Liver (tissue), 9 donors: ENCODE results near the gene C16orf78. TPM values are rescaled to one million over a fixed set of nuclear protein-coding genes. Genes with fewer than 3 reads are reported as not detected.

ENCODE experiments used
- DNase-seq: peaks from one replicate; pipeline ENCODE4 v3.0.0-alpha.2; 2017; ENCODE audit warnings: low spot score
- H3K27ac ChIP-seq, 2 donors: one replicate each; pipeline ENCODE4 v1.7.0; 2013; ENCODE audit warnings: inconsistent platforms in 2 of 2, low read length in 2 of 2, control low read depth in 1 of 2, low read depth in 1 of 2, mild to moderate bottlenecking in 1 of 2
- H3K27me3 ChIP-seq, 4 donors: one replicate each; pipeline versions ENCODE4 v1.6.1 to v1.7.0; 2013; ENCODE audit warnings: low read length in 3 of 4, inconsistent platforms in 1 of 4, mild to moderate bottlenecking in 1 of 4, moderate library complexity in 1 of 4; ENCODE audit not compliant: control insufficient read depth in 4 of 4, insufficient read depth in 4 of 4
- H3K36me3 ChIP-seq, 4 donors: one replicate each; pipeline versions ENCODE4 v1.6.1 to v1.7.0; 2013; ENCODE audit warnings: low read length in 3 of 4, mild to moderate bottlenecking in 3 of 4, low read depth in 1 of 4, moderate library complexity in 1 of 4; ENCODE audit not compliant: control insufficient read depth in 4 of 4, insufficient read depth in 3 of 4
- H3K4me1 ChIP-seq, 4 donors: one replicate each; pipeline versions ENCODE4 v1.6.1 to v1.7.0; 2013; ENCODE audit warnings: low read length in 3 of 4, mild to moderate bottlenecking in 3 of 4, moderate library complexity in 1 of 4; ENCODE audit not compliant: control insufficient read depth in 4 of 4, insufficient read depth in 4 of 4
- H3K4me3 ChIP-seq, 3 donors: one replicate each; pipeline versions ENCODE4 v1.6.1 to v1.7.0; 2013; ENCODE audit warnings: low read length in 3 of 3, control low read depth in 1 of 3, low read depth in 1 of 3, mild to moderate bottlenecking in 1 of 3
- H3K9ac ChIP-seq, 2 donors: one replicate each; pipeline ENCODE4 v1.7.0; 2013; ENCODE audit warnings: low read length in 2 of 2, mild to moderate bottlenecking in 2 of 2, moderate library complexity in 2 of 2, control low read depth in 1 of 2, low read depth in 1 of 2
- H3K9me3 ChIP-seq, 4 donors: one replicate each; pipeline versions ENCODE4 v1.6.1 to v1.7.0; 2013; ENCODE audit warnings: low read length in 3 of 4; ENCODE audit not compliant: control insufficient read depth in 4 of 4
- ATF3 ChIP-seq: IDR thresholded peaks from 2 replicates; pipeline ENCODE4 v1.6.1; 2016; ENCODE audit warnings: antibody characterized with exemption
- EGR1 ChIP-seq, 2 donors: IDR thresholded peaks; 2 replicates each; pipeline ENCODE4 v1.6.1; 2016 to 2018; ENCODE audit warnings: antibody characterized with exemption in 2 of 2, low read depth in 2 of 2
- FOXA1 ChIP-seq: IDR thresholded peaks from 2 replicates; pipeline ENCODE4 v1.6.1; 2016; ENCODE audit warnings: antibody characterized with exemption
- FOXA2 ChIP-seq: IDR thresholded peaks from 2 replicates; pipeline ENCODE4 v1.6.1; 2016; ENCODE audit warnings: antibody characterized with exemption
- GABPA ChIP-seq, 2 donors: IDR thresholded peaks in 1 of 2; conservative IDR thresholded peaks in 1 of 2; 2 replicates each; pipeline ENCODE4 v1.6.1; 2016; ENCODE audit warnings: antibody characterized with exemption in 2 of 2, mild to moderate bottlenecking in 1 of 2, moderate library complexity in 1 of 2
- HNF4A ChIP-seq, 2 donors: conservative IDR thresholded peaks; 2 replicates each; pipeline ENCODE4 v1.6.1; 2016; ENCODE audit warnings: antibody characterized with exemption in 2 of 2, mild to moderate bottlenecking in 2 of 2
- HNF4G ChIP-seq: IDR thresholded peaks from 2 replicates; pipeline ENCODE4 v1.6.1; 2016; ENCODE audit warnings: antibody characterized with exemption
- JUND ChIP-seq, 2 donors: IDR thresholded peaks; 2 replicates each; pipeline ENCODE4 v1.6.1; 2016; ENCODE audit warnings: antibody characterized with exemption in 2 of 2
- NR2F2 ChIP-seq: IDR thresholded peaks from 2 replicates; pipeline ENCODE4 v1.6.1; 2016; ENCODE audit warnings: antibody characterized with exemption
- RAD21 ChIP-seq, 2 donors: IDR thresholded peaks; 2 replicates each; pipeline ENCODE4 v1.6.1; 2016; ENCODE audit warnings: antibody characterized with exemption in 2 of 2, mild to moderate bottlenecking in 2 of 2
- RXRA ChIP-seq, 2 donors: IDR thresholded peaks; 2 replicates each; pipeline ENCODE4 v1.6.1; 2017 to 2018; ENCODE audit warnings: antibody characterized with exemption in 2 of 2, mild to moderate bottlenecking in 1 of 2
- SP1 ChIP-seq: IDR thresholded peaks from 2 replicates; pipeline ENCODE4 v1.6.1; 2018; ENCODE audit warnings: antibody characterized with exemption, mild to moderate bottlenecking
- TAF1 ChIP-seq: conservative IDR thresholded peaks from 2 replicates; pipeline ENCODE4 v1.6.1; 2016; ENCODE audit warnings: antibody characterized with exemption, mild to moderate bottlenecking
- YY1 ChIP-seq: IDR thresholded peaks from 2 replicates; pipeline ENCODE4 v1.6.1; 2016; ENCODE audit warnings: antibody characterized with exemption, mild to moderate bottlenecking
- WGBS: extraction: QIAGEN DNeasy Blood & Tissue Kit; methylation state at CpG from one replicate; pipeline ENCODE4 v1.1.7; 2013; 5-methylcytosine and 5-hydroxymethylcytosine counted together
- polyA plus RNA-seq, 2 donors: library from polyadenylated mRNA; stranded (reverse) in 1 of 2; unstranded in 1 of 2; fragments of 200-250 nt in 1 of 2; fragments of >200 nt in 1 of 2; fragmentation: Nextera tagmentation in 1 of 2; extraction: Ambion mirVana in 1 of 2; gene quantifications; one replicate each; pipeline versions ENCODE4 v1.2.1 to v1.2.3, GENCODE V29; 2013 to 2015
- total RNA-seq, 2 donors: library from RNA; depleted of rRNA; stranded (reverse); fragments of >200 nt; gene quantifications; one replicate each; pipeline ENCODE4 v1.2.3, GENCODE V29; 2014
- TF ChIP-seq, protein P1 (sequence below): IDR thresholded peaks from 2 replicates; pipeline ENCODE4 v1.6.1; 2016; ENCODE audit warnings: antibody characterized with exemption
- TF ChIP-seq, protein P2 (sequence below): fragments of 150-350 bp; IDR thresholded peaks from 2 replicates; pipeline ENCODE4 v1.5.1; 2017; ENCODE audit warnings: improper control_type of control experiment, low read depth, low read length; ENCODE audit not compliant: missing input control
- TF ChIP-seq, protein P3 (sequence below): IDR thresholded peaks from 2 replicates; pipeline ENCODE4 v1.6.1; 2016; ENCODE audit warnings: antibody characterized with exemption, mild to moderate bottlenecking
- TF ChIP-seq, protein P4 (sequence below): IDR thresholded peaks from 2 replicates; pipeline ENCODE4 v1.6.1; 2016; ENCODE audit warnings: antibody characterized with exemption
- donor health status: healthy.
- donor health status: healthy.
- donor health status: healthy.
- donor health status: healthy.
- donor health status: healthy.

The C16orf78 gene
- total and polyA plus RNA-seq, 4 donors: not detected

GRCh38 chr16:49416001-49416675, 42.5 kb downstream of the C16orf78 start:
- no peak for TF ChIP-seq RAD21 (IDR thresholded peaks at IDR 0.05)
- no peak for TF ChIP-seq RXRA (IDR thresholded peaks at IDR 0.05)
- TF ChIP-seq ATF3: no peak
- TF ChIP-seq FOXA1: no peak
- TF ChIP-seq HNF4G: no peak
- TF ChIP-seq GABPA (IDR thresholded peaks at IDR 0.05 in 1 of 2, conservative IDR thresholded peaks at IDR 0.05 in 1 of 2): no peak
- TF ChIP-seq, protein P1, sequence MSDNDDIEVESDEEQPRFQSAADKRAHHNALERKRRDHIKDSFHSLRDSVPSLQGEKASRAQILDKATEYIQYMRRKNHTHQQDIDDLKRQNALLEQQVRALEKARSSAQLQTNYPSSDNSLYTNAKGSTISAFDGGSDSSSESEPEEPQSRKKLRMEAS: no peak
- TF ChIP-seq, protein P2, sequence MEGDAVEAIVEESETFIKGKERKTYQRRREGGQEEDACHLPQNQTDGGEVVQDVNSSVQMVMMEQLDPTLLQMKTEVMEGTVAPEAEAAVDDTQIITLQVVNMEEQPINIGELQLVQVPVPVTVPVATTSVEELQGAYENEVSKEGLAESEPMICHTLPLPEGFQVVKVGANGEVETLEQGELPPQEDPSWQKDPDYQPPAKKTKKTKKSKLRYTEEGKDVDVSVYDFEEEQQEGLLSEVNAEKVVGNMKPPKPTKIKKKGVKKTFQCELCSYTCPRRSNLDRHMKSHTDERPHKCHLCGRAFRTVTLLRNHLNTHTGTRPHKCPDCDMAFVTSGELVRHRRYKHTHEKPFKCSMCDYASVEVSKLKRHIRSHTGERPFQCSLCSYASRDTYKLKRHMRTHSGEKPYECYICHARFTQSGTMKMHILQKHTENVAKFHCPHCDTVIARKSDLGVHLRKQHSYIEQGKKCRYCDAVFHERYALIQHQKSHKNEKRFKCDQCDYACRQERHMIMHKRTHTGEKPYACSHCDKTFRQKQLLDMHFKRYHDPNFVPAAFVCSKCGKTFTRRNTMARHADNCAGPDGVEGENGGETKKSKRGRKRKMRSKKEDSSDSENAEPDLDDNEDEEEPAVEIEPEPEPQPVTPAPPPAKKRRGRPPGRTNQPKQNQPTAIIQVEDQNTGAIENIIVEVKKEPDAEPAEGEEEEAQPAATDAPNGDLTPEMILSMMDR: no peak
- no peak for TF ChIP-seq SP1
- TF ChIP-seq, protein P3, sequence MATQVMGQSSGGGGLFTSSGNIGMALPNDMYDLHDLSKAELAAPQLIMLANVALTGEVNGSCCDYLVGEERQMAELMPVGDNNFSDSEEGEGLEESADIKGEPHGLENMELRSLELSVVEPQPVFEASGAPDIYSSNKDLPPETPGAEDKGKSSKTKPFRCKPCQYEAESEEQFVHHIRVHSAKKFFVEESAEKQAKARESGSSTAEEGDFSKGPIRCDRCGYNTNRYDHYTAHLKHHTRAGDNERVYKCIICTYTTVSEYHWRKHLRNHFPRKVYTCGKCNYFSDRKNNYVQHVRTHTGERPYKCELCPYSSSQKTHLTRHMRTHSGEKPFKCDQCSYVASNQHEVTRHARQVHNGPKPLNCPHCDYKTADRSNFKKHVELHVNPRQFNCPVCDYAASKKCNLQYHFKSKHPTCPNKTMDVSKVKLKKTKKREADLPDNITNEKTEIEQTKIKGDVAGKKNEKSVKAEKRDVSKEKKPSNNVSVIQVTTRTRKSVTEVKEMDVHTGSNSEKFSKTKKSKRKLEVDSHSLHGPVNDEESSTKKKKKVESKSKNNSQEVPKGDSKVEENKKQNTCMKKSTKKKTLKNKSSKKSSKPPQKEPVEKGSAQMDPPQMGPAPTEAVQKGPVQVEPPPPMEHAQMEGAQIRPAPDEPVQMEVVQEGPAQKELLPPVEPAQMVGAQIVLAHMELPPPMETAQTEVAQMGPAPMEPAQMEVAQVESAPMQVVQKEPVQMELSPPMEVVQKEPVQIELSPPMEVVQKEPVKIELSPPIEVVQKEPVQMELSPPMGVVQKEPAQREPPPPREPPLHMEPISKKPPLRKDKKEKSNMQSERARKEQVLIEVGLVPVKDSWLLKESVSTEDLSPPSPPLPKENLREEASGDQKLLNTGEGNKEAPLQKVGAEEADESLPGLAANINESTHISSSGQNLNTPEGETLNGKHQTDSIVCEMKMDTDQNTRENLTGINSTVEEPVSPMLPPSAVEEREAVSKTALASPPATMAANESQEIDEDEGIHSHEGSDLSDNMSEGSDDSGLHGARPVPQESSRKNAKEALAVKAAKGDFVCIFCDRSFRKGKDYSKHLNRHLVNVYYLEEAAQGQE: no peak
- no peak for TF ChIP-seq NR2F2
- TF ChIP-seq TAF1: no peak
- no peak for TF ChIP-seq YY1
- no peak for TF ChIP-seq JUND (IDR thresholded peaks at IDR 0.05)
- TF ChIP-seq, protein P4, sequence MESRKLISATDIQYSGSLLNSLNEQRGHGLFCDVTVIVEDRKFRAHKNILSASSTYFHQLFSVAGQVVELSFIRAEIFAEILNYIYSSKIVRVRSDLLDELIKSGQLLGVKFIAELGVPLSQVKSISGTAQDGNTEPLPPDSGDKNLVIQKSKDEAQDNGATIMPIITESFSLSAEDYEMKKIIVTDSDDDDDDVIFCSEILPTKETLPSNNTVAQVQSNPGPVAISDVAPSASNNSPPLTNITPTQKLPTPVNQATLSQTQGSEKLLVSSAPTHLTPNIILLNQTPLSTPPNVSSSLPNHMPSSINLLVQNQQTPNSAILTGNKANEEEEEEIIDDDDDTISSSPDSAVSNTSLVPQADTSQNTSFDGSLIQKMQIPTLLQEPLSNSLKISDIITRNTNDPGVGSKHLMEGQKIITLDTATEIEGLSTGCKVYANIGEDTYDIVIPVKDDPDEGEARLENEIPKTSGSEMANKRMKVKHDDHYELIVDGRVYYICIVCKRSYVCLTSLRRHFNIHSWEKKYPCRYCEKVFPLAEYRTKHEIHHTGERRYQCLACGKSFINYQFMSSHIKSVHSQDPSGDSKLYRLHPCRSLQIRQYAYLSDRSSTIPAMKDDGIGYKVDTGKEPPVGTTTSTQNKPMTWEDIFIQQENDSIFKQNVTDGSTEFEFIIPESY: no peak
- no peak for TF ChIP-seq EGR1 (IDR thresholded peaks at IDR 0.05; ENCODE audit: low read depth in 2 of 2)
- TF ChIP-seq FOXA2: no peak
- no peak for TF ChIP-seq HNF4A (conservative IDR thresholded peaks at IDR 0.05)
- no peaks in the 10 kb centered on the region for H3K27me3 ChIP-seq
- H3K36me3 ChIP-seq: no peaks in the 10 kb centered on the region
- DNase-seq: no peak
- H3K9ac ChIP-seq: no peak overlapping the region
- no peaks in the 10 kb centered on the region for H3K4me1 ChIP-seq
- no peak overlapping the region for H3K4me3 ChIP-seq
- no peaks in the 10 kb centered on the region for H3K9me3 ChIP-seq
- no peak overlapping the region for H3K27ac ChIP-seq
- WGBS: 91% methylated on average over 15 of the region's 15 CpGs
